ENCODE data around the gene C11orf21. TPM values are rescaled to one million over a fixed set of nuclear protein-coding genes. Genes with fewer than 3 reads are reported as not detected.

Gene C11orf21
- total and polyA plus RNA-seq, 12 donors = 0.04 to 2.1 (median 0.37) TPM

DNA sequence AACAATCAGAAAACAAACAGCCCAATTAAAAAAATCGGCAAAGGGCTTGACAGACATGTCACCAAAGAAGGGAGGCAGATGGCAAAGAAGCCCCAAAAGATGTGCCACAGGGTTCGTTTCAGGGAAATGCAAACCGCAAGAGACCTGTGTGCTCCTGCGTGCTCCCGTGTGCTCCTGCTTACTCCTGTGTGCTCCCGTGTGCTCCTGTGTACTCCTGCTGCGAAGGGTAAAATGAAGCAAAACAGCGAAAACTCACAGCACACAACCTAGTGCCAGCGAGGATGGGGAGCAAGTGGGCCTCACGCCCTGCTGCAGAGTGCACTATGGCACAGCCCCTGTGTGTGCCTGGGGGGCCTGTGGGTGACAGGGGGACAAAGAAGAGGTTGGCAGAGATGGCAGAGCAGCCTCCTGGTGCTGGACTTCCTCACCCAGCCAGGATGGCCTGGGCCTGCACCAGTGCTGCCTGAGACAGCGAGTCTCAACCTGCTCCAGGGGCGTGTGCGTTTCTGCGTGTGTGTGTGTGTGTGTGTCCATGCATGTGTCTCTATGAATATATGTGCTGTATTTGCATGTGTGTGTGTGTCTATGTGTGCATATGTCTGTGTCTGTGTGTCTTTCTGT lies 45.3 kb downstream of the C11orf21 start:
- Histone ChIP-seq H3K27ac (no peak overlapping the region), H3K4me1 (replicated peaks in 1 of 2) (no peaks in the 10 kb centered on the region), H3K36me3 (replicated peaks in 1 of 2) (no peaks in the 10 kb centered on the region), H3K27me3 (peaks cover 7% of the 10 kb centered on the region), H3K9me3 (replicated peaks in 1 of 3) (no peaks in the 10 kb centered on the region), H3K4me3 (no peak overlapping the region)
- DNase-seq = no peak
- 80 to 88% (median 85%) methylated on average over 12 to 14 of the region's 14 CpGs for WGBS, 4 donors
- intact Hi-C loops (cut with DNase I) = no loop called here
- no peak for TF ChIP-seq POLR2A (IDR thresholded peaks at IDR 0.05)
- TF ChIP-seq, protein P1, sequence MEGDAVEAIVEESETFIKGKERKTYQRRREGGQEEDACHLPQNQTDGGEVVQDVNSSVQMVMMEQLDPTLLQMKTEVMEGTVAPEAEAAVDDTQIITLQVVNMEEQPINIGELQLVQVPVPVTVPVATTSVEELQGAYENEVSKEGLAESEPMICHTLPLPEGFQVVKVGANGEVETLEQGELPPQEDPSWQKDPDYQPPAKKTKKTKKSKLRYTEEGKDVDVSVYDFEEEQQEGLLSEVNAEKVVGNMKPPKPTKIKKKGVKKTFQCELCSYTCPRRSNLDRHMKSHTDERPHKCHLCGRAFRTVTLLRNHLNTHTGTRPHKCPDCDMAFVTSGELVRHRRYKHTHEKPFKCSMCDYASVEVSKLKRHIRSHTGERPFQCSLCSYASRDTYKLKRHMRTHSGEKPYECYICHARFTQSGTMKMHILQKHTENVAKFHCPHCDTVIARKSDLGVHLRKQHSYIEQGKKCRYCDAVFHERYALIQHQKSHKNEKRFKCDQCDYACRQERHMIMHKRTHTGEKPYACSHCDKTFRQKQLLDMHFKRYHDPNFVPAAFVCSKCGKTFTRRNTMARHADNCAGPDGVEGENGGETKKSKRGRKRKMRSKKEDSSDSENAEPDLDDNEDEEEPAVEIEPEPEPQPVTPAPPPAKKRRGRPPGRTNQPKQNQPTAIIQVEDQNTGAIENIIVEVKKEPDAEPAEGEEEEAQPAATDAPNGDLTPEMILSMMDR (IDR thresholded peaks at IDR 0.05) = no peak

DNA sequence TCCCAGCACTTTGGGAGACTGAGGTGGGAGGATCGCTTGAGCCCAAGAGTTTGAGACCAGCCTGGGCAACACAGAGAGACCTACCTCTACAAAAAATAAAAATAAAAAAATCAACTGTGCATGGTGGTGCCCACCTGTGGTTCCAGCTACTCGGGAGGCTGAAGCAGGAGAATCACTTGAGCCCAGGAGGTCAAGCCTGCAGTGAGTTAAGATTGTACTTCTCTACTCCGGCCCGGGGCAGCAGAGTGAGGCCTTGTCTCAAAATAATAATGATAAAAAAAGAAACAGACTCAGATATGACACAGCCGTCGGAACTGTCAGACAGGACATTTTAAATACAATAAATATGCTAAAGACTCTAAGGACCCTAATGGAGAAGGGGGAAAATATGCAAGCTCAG lies 49.7 kb downstream of the C11orf21 start:
- TF ChIP-seq POLR2A (IDR thresholded peaks at IDR 0.05) = no peak
- TF ChIP-seq, protein P1 (IDR thresholded peaks at IDR 0.05) = no peak
- 88 to 95% (median 92%) methylated on average over 6 of the region's 6 CpGs for WGBS, 4 donors
- intact Hi-C loops (cut with DNase I) = no loop called here
- Histone ChIP-seq H3K9me3 (replicated peaks in 1 of 3) (no peaks in the 10 kb centered on the region), H3K36me3 (replicated peaks in 1 of 2) (no peaks in the 10 kb centered on the region), H3K4me3 (no peak overlapping the region), H3K27me3 (no peaks in the 10 kb centered on the region), H3K27ac (no peak overlapping the region), H3K4me1 (replicated peaks in 1 of 2) (no peaks in the 10 kb centered on the region)
- DNase-seq = peak in 1 of 7 donors; percentile 24

DNA sequence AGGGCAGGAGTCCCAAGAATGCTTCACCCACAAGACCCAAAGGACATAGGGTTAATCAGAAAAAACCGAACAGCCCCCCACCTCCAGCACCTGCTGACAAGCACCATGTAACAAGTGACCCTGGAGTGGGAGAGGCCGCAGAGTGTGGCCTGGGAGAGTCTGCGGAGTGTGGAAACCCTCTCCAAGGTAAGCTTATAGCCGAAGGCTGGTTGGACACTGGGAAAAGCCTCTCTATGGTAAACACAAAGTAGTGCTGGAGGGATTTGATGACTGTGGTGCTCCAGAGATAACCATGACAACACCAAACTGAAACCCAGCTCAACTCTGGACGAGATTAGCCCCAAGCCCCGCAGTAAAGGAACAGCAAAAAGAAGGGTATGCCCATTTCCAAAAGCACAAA lies 50.6 kb downstream of the C11orf21 start:
- intact Hi-C loops (cut with DNase I) = no loop called here
- Histone ChIP-seq H3K36me3 (replicated peaks in 1 of 2) (no peaks in the 10 kb centered on the region), H3K4me1 (replicated peaks in 1 of 2) (no peaks in the 10 kb centered on the region), H3K4me3 (no peak overlapping the region), H3K27ac (no peak overlapping the region), H3K27me3 (no peaks in the 10 kb centered on the region), H3K9me3 (replicated peaks in 1 of 3) (no peaks in the 10 kb centered on the region)
- DNase-seq = peak in 1 of 7 donors; percentile 20
- TF ChIP-seq POLR2A (IDR thresholded peaks at IDR 0.05) = no peak
- TF ChIP-seq, protein P1 (IDR thresholded peaks at IDR 0.05) = no peak
- WGBS, 4 donors = 86 to 97% (median 90%) methylated on average over 6 of the region's 6 CpGs

DNA sequence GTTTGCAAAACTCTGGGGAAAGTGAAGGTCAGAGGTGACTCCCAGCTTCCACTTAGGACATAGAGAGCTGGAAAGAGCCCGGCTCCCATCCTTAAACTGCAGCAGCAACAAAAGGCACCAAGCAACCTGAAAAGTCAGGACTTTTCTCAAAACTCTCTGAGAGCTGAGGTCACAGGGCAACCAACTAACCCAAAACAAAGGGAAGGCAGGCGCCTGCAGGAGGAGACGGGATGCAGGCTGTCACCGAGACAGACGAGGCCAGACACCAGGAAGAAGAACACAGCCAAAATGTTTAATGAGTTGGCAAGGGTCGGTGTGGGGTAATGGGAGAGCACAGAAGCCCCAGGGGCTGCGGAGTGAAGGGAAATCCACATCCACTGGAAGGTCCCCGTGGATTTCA lies 51.2 kb downstream of the C11orf21 start:
- Histone ChIP-seq H3K27me3 (no peaks in the 10 kb centered on the region), H3K9me3 (replicated peaks in 1 of 3) (no peaks in the 10 kb centered on the region), H3K36me3 (replicated peaks in 1 of 2) (no peaks in the 10 kb centered on the region), H3K4me3 (no peak overlapping the region), H3K27ac (no peak overlapping the region), H3K4me1 (replicated peaks in 1 of 2) (no peaks in the 10 kb centered on the region)
- TF ChIP-seq POLR2A (IDR thresholded peaks at IDR 0.05) = no peak
- TF ChIP-seq, protein P1 (IDR thresholded peaks at IDR 0.05) = no peak
- WGBS, 4 donors = 76 to 87% (median 82%) methylated on average over 7 to 8 of the region's 8 CpGs
- intact Hi-C loops (cut with DNase I) = no loop called here
- peak in 1 of 7 donors; percentile 30 for DNase-seq

All from adrenal gland (tissue), 12 donors.